Lower leg skin (tissue), 3 donors: ENCODE measurements around the gene TRAPPC6A.

Source experiments
- POLR2A ChIP-seq, 2 donors: fragments of 450-650 bp; IDR thresholded peaks; one replicate each; pipeline ENCODE4 v1.6.1; 2016 to 2017; ENCODE audit warnings: antibody characterized with exemption in 2 of 2, mild to moderate bottlenecking in 1 of 2, moderate library complexity in 1 of 2
- TF ChIP-seq, protein P1 (sequence below), 3 donors: fragments of 450-650 bp; IDR thresholded peaks; one replicate each; pipeline ENCODE4 v1.5.1; 2016; ENCODE audit warnings: antibody characterized with exemption in 3 of 3, mild to moderate bottlenecking in 3 of 3, moderate library complexity in 2 of 3

DNA sequence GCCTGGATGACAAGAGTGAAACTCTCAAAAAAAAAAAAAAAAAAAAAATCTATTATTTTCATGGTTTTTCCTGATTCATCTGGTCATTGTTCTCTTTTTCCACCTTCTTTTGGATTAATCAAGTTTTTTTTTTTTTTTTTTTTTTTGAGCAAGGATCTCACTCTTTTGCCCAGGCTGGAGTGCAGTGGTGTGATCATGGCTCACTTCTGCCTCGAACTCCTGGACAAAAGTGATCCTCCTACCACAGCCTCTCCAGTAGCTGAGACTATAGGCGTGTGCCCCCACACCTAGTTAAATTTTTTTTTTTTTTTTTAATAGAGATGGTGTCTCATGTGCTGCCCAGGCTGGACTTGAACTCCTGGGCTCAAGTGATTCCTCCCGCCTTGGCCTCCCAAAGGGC, 28.3 kb upstream of the TRAPPC6A start:
- TF ChIP-seq POLR2A (IDR thresholded peaks at IDR 0.05), result no peak
- TF ChIP-seq, protein P1, sequence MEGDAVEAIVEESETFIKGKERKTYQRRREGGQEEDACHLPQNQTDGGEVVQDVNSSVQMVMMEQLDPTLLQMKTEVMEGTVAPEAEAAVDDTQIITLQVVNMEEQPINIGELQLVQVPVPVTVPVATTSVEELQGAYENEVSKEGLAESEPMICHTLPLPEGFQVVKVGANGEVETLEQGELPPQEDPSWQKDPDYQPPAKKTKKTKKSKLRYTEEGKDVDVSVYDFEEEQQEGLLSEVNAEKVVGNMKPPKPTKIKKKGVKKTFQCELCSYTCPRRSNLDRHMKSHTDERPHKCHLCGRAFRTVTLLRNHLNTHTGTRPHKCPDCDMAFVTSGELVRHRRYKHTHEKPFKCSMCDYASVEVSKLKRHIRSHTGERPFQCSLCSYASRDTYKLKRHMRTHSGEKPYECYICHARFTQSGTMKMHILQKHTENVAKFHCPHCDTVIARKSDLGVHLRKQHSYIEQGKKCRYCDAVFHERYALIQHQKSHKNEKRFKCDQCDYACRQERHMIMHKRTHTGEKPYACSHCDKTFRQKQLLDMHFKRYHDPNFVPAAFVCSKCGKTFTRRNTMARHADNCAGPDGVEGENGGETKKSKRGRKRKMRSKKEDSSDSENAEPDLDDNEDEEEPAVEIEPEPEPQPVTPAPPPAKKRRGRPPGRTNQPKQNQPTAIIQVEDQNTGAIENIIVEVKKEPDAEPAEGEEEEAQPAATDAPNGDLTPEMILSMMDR (IDR thresholded peaks at IDR 0.05), result no peak
